NCI-H524 (cell line): Measurements from ENCODE around the gene VAMP1.
"Not testable (repeated sequence)": the region's sequence is repeated elsewhere in the genome, so short reads cannot be mapped to it uniquely, and the experiment has no call there.

Experiments used
- DNase-seq, 2 experiments: peaks; one replicate each; lab custom pipeline; 2025; lab: John Stamatoyannopoulos, UW

The VAMP1 gene

GRCh38 chr12:6469609-6470374 is 685 bp downstream of the VAMP1 start:
- peak in 1 of 2 experiments; percentile 32 for DNase-seq

GRCh38 chr12:6469092-6469491 is 1.4 kb downstream of the VAMP1 start:
- no peak for DNase-seq

DNA sequence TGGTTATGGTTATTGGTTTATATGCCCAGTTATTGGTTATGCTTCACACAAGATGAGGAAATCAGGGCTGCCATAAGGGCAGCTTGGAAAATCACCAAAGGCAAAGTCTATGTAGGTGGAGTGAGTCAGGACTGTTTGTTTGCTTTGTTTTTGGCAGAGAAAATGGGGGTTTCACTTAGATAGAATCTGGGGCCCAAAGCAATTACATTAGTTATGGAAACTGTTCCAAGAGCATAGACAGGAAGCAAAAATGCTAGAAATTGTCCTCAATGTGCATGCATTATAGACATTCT is 2.2 kb downstream of the VAMP1 start:
- DNase-seq, result no peak

DNA sequence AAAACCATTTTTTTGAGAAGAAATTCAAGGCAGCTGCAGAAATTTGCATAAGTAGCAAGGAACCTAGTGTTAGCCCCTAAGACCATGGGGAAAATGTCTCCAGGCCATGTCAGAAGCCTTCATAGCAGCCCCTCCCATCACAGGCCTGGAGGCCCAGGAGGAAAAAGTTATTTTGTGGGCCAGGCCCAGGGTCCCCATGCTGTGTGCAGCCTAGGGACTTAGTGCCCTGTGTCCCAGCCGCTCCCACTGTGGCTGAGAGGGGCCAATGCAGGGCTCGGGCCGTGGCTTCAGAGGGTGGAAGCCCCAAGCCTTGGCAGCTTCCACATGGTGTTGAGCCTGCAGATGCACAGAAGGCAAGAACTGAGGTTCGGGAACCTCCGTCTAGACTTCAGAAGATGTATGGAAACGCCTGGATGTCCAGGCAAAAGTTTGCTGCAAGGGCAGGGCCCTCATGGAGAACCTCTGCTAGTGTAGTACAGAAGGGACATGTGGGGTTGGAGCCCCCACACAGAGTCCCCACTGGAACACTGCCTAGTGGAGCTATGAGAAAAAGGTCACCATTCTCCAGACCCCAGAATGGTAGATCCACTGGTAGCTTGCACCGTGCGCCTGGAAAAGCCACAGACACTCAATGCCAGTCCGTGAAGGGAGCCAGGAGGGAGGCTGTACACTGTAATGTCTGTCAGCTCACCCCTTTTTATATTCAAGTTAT is 2.8 kb downstream of the VAMP1 start:
- DNase-seq, result not testable (repeated sequence)

DNA sequence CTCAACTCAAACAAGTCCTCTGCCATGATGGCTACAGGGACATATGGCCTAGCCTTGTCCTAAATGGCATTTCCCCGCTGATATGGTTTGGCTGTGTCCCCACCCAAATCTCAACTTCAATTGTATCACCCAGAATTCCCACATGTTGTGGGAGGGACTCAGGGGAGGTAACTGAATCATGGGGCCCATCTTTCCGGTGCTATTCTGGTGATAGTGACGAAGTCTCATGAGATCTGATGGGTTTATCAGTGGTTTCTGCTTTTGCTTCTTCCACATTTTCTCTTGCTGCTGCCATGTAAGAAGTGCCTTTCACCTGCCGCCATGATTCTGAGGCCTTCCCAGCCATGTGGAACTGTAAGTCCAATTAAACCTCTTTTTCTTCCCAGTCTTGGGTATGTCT is 3.7 kb downstream of the VAMP1 start:
- not testable (repeated sequence) for DNase-seq

DNA sequence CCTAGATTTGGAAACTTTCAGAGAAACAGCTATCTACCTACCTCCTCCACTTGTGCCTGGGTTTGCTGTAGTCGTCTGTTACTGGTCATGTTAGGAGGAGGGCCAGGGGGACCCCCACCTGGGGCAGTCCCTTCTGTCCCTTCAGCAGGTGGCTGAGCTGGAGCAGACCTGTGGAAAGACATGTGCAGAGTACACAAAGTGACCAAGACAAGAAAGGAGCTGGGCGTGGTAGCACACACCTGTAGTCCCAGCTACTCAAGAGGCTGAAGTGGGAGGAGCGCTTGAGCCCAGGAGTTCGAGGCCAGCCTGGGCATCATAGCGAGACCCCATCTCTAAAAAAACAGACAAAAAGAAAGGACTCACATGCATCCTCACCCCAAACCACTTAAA is 4.3 kb downstream of the VAMP1 start:
- no peak for DNase-seq

- peak; percentile 48 to 71 for DNase-seq
Observed at GRCh38 chr12:6465467-6466183, 4.9 kb downstream of the VAMP1 start.

- no peak for DNase-seq
Observed at GRCh38 chr12:6464531-6464930, 5.9 kb downstream of the VAMP1 start.

DNA sequence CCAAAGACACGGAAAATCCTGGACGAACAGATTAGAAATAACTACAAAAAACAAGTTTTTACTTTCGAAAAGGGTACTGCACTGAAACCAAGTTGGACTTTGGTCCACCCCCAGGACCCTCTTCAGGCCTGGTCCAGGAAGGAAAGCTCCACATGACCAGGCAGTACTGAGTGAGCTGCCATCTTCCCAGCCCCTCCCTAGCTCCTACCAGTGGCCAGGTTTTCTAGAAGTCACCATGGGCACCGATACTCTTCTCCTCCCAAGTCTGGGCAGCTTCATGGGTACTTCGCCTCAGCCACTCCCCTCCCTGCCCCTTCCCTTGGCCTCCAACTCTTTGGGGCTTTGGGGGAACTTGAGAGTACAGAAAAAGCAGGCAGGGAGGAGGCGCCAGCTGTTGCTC is 6.6 kb downstream of the VAMP1 start:
- DNase-seq, result peak in 1 of 2 experiments; percentile 24

- no peak for DNase-seq
Observed at GRCh38 chr12:6463216-6463615, 7.3 kb downstream of the VAMP1 start.

- no peak for DNase-seq
Observed at GRCh38 chr12:6462234-6462995, 8.1 kb downstream of the VAMP1 start.

DNA sequence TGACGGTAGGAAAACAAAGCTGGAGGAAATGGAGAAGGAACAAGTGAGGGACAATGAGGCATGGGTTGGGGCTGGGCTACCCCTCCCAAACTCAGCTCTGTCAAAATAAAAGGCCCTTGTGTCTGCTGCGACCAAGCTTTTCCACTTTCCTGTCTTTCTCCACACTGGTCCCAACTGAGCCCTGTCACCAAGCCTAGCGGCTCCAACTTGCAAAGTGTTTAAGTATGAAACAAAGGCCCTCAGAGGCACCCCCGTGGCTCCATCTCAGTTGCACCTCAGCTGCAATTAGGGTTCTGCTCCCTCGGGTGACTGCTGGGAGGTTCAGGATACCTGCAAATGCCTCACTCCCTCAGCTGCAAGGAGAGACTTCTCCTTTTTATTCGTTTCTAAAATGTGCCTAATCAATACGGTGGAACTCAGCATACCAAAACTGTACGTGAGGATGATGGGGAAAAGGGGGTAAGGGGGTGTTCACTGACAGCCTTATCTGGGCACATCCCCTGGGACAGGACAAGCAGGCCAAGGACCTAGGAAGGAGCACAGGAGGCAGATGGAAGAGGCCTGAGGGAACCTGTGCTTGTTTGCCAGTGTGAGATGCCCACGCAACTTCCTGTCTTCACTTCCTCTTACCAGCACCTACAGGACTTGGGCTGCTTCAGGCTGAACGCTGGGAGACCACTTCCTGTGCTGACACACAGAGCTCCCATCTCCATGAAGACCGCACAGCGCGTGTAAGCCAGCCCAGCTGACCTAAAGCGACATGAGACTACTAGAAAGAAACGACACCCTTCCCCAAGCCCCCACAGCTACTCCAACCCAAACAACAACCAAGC is 8.9 kb downstream of the VAMP1 start:
- DNase-seq, result no peak

- no peak for DNase-seq
Observed at GRCh38 chr12:6460751-6461371, 9.6 kb downstream of the VAMP1 start.

- DNase-seq, result no peak
Observed at GRCh38 chr12:6459004-6459337, 11.5 kb downstream of the VAMP1 start.

GRCh38 chr12:6458281-6459003 is 12.0 kb downstream of the VAMP1 start:
- no peak for DNase-seq

DNA sequence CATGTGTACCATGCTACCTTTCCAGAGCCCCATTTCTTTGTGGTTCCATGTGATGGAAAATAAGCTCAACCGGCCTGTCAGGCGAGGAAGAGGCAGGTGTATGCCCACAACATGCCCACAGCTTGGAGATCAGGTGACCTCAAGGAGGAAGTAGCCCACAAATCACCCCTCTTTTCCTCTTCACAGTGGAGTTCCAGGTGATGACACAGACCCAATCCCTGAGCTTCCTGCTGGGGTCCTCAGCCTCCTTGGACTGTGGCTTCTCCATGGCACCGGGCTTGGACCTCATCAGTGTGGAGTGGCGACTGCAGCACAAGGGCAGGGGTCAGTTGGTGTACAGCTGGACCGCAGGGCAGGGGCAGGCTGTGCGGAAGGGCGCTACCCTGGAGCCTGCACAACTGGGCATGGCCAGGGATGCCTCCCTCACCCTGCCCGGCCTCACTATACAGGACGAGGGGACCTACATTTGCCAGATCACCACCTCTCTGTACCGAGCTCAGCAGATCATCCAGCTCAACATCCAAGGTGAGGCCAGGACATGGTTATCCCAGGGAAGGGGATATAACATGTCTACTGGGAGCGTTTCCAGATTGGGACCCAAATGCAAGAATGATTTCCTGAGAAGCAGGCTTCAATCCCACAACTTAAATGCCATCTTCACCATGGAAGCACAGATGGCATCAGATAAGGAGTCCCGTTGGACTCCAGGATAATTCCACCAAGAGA is 13.1 kb downstream of the VAMP1 start:
- DNase-seq, result no peak

DNA sequence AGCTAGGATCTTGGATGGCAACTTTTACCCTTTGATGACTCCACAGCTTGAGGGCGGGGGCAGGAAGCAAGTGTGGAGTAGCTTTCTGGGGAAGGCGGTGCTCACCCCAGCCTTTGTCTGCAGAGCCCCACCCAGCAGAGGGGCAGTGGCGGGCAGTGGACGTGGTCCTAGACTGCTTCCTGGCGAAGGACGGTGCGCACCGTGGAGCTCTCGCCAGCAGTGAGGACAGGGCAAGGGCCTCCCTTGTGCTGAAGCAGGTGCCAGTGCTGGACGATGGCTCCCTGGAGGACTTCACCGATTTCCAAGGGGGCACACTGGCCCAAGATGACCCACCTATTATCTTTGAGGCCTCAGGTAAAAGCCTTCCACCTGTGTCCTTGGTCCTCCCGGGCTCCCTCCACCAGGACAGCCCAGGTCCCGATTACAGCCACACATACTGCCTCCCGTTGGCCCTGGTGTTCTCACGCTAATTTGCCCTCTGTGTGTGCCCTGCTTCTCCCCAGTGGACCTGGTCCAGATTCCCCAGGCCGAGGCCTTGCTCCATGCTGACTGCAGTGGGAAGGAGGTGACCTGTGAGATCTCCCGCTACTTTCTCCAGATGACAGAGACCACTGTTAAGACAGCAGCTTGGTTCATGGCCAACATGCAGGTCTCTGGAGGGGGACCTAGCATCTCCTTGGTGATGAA is 17.4 kb downstream of the VAMP1 start:
- DNase-seq, result no peak

DNA sequence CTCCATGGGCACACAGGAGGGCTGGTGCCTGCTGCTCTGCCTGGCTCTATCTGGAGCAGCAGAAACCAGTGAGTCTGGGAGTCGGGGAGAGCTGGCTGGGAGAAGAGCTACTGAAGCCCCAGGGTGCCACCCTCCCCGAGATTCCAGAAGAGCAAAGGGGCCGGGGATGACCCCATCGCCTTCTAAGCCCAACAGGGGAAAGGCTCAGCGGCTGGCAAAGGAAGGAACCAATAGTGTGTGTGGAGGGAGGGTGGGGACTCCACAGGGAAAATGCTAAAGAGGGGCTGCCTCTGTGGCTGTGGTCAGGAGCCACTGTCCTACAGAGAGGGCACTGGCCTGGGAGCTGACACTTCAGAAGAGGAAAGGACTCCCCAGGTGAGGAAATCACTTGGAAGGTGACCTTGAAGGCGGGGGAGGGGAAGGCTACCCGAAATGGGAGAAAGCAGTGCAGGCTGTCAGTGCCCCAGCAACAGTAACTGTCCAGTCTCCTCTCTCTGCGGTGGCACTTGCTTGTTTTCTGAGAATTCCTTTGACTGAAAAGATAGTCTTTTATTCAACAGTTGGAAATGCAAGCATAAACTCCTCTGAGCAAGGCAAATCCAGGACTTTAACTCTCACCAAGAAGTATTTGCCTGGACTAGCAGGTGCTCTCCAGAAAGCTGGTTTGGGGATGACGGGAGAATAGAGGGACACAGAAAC is 18.1 kb downstream of the VAMP1 start:
- peak in 1 of 2 experiments; percentile 23 for DNase-seq
